RPMI7951 (cell line): Measurements from ENCODE around the gene CHIT1. TPM values are rescaled to one million over a fixed set of nuclear protein-coding genes. Genes with fewer than 3 reads are reported as not detected.
"Not testable (repeated sequence)": the region's sequence is repeated elsewhere in the genome, so short reads cannot be mapped to it uniquely, and the experiment has no call there.

ENCODE experiments used
- DNase-seq: peaks from one replicate; pipeline ENCODE4 v3.0.0-alpha.2; 2012; ENCODE audit warnings: low read depth
- total RNA-seq: library from RNA; depleted of rRNA; stranded (reverse); fragments of >200 nt; shearing (Covaris generic); gene quantifications from 2 replicates; pipeline ENCODE4 v1.2.3, GENCODE V29; 2014

The CHIT1 gene
- total RNA-seq, 1 experiment from 2014 or later, result not detected

GRCh38 chr1:203266140-203266539 lies 36.7 kb upstream of the CHIT1 start:
- not testable (repeated sequence) for DNase-seq

- no peak for DNase-seq
These were observed 36.1 kb upstream of the CHIT1 start for GRCh38 chr1:203265541-203265940.

- no peak for DNase-seq
These were observed 34.6 kb upstream of the CHIT1 start for GRCh38 chr1:203264052-203264501.

- no peak for DNase-seq
These were observed 34.0 kb upstream of the CHIT1 start for GRCh38 chr1:203263496-203263895.

GRCh38 chr1:203256636-203257035 lies 27.2 kb upstream of the CHIT1 start:
- not testable (repeated sequence) for DNase-seq

GRCh38 chr1:203254782-203255181 lies 25.3 kb upstream of the CHIT1 start:
- DNase-seq, result not testable (repeated sequence)

GRCh38 chr1:203252678-203253077 lies 23.2 kb upstream of the CHIT1 start:
- DNase-seq, result no peak

GRCh38 chr1:203251466-203251865 lies 22.0 kb upstream of the CHIT1 start:
- no peak for DNase-seq

GRCh38 chr1:203250911-203251310 lies 21.4 kb upstream of the CHIT1 start:
- no peak for DNase-seq

GRCh38 chr1:203244776-203245175 lies 15.3 kb upstream of the CHIT1 start:
- DNase-seq, result no peak

- not testable (repeated sequence) for DNase-seq
These were observed 12.2 kb upstream of the CHIT1 start for GRCh38 chr1:203241708-203242107.

GRCh38 chr1:203239526-203240305 lies 10.2 kb upstream of the CHIT1 start:
- no peak for DNase-seq

GRCh38 chr1:203239081-203239480 lies 9.6 kb upstream of the CHIT1 start:
- no peak for DNase-seq

- DNase-seq, result no peak
These were observed 9.1 kb upstream of the CHIT1 start for GRCh38 chr1:203238535-203238934.

- DNase-seq, result not testable (repeated sequence)
These were observed 5.4 kb upstream of the CHIT1 start for GRCh38 chr1:203234901-203235300.

- no peak for DNase-seq
These were observed 803 bp downstream of the CHIT1 start for GRCh38 chr1:203228670-203229069.

GRCh38 chr1:203227371-203228083 lies 1.9 kb downstream of the CHIT1 start:
- DNase-seq, result no peak

GRCh38 chr1:203225071-203225470 lies 4.4 kb downstream of the CHIT1 start:
- no peak for DNase-seq

GRCh38 chr1:203223012-203223775 lies 6.3 kb downstream of the CHIT1 start:
- no peak for DNase-seq

- DNase-seq, result no peak
These were observed 9.5 kb downstream of the CHIT1 start for GRCh38 chr1:203219934-203220333.

- DNase-seq, result no peak
These were observed 10.3 kb downstream of the CHIT1 start for GRCh38 chr1:203219171-203219570.

- DNase-seq, result no peak
These were observed 11.8 kb downstream of the CHIT1 start for GRCh38 chr1:203217668-203218067.
